ENCODE results near the gene CASK.

CASK gene

GRCh38 chrX:41502004-41502403 lies 421.4 kb downstream of the CASK start:
- DNase-seq: no peak

DNA sequence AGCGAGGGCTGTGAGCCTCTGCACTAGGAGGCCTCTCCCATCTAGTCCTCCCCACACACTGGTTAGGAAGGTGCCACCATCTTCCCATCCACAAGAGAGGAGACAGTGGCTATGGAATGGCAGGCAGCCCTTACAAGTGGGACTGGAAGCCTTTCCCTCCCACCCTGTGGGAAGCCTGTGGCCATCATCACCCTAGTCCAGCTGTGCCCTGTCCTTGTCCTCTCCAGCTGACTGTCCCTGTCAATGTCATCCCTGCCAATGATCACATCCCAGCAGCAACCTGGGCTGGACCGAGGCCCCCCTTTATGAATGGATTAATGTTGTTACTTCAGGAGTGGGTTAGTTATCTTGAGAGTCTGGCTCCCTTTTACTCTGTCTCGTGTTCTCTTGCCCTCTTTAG lies 423.4 kb downstream of the CASK start:
- DNase-seq: no peak

GRCh38 chrX:41499195-41499594 lies 424.2 kb downstream of the CASK start:
- DNase-seq: no peak

DNA sequence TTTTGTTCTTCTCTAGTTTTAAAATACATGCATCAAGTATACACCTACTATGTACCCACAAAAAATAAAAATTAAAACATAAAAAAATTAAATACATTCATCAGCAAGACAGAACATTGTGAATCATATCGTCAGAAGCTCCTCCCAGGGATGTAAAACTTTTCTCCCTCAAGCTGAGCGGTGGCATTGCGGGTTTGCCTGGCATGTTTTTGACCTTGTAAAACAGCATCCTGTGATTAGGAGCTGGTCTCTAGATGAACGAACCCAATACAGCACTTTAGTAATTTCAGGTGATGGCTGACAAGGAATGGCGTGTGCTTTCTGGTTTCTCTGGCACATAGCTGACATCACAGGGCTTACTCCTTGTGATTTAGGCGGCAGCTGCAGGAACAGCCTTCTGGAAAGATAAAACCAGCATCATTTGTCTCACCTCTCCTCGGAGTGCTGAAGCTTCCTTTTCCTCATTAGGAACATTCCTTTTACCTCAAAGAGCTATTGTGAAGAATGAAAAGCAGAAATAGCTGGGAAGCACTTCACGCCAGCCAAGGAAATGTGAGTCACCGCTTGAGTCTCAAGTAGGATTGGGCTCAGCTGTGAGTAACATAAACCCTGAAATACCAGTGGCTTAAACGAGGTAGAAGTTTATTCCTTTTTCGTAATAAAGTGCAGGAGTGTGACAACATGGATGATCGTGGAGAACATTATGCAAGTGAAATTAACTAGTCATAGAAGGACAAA lies 431.9 kb downstream of the CASK start:
- no peak for DNase-seq

GRCh38 chrX:41490446-41490845 lies 432.9 kb downstream of the CASK start:
- no peak for DNase-seq

DNA sequence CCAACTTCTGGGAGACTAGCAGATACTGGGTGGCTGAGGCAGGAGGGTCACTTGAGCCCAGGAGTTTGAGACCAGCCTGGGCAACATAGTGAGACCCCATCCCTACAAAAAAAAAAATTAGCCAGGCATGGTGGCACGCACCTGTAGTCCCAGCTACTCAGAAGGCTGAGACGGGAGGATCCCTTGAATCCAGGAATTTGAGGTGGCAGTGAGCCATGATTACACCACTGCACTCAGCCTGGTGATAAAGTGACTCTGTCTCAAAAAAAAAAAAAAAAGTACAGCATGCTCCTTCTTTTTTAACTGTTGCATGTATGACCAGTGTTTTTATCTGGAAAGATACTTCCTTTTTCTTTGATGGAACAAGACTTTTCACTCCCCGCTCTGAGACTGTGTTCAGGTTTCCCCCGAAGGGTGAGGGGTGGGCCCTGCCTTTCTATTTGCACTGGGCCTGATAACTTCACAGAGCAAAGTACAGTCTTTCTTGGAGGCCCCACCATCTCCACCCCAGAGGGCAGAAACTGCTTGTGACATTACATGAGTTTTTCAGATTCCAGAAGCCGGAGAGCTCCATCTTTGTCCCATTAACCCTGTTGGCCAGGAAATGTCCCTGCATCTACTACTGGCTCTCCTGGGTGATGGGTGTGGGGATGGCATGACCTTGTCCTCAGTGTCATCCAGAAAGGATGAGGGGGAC lies 441.1 kb downstream of the CASK start:
- no peak for DNase-seq

DNA sequence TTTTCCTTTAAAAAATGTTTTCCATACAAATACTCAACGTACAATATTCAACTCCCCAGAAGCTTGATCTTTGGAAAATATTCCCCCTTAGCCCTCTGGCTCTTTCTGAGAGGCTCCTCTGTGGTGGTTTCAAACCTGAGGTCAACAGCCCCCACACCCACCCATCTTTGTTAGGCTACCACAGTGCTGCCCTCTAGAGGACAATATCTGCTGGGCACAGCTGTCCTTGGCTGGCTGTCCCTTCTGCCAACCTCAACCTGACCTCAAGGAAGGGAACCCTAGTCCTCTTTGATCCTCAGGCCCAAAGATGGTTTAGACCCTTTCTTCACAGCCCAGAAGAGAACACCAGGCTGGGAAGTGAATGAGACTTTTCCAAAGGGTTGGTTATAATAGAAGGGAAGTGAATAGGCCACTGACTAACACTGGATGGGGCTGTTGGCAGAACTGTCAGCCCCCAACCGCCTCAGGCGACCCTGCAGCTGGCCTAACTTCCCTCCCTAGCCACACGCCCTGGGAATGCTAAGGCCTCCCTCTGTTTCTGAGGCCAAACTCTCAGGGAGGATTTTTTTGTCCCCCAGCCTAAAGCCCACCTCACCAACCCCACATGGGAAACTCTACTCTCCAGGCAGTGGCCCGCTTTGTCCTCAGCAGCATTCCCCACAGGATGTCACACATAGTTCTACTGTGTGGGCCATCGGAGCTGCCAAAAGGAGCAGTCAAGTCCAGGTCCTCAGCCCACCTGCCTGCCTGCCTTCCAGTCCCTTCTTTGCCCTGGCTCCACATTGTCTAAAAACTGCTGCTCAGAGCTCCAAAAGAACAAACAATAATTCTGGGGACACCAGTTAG lies 441.9 kb downstream of the CASK start:
- no peak for DNase-seq

GRCh38 chrX:41480508-41481260 lies 442.7 kb downstream of the CASK start:
- no peak for DNase-seq

GRCh38 chrX:41478381-41478911 lies 444.9 kb downstream of the CASK start:
- DNase-seq: no peak

DNA sequence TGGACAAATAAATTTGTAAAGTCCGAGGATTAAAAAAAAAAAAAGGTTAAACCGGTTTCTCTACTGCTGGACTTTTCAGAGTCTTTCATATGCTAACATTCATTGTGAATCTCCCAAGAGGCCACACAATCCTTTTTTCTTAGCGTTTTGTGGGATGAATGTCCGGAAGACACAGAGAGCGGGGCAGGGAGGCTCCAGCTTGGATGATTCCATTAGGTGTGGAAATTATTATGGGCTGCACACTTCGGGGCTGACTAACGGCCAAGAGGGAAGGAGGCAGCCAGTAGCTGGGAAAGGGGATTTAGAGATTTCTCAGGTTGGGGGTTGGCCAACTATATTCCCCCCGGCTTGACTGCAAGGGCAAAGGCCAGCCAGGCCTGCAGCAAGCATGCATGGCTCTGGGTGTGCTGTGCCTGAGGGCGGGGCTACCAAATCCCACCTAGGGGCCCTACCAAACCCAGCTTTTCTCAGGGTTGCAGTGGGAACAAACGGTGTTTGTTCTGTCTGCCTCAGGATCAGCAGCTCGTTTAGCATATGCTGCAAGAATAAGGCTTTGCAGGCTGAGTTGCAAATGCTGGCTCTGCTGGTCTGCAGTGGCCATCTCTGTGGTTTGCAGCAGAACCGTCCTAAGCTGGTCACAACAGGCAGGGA lies 447.6 kb downstream of the CASK start:
- DNase-seq: no peak

GRCh38 chrX:41475191-41475590 lies 448.2 kb downstream of the CASK start:
- no peak for DNase-seq

DNA sequence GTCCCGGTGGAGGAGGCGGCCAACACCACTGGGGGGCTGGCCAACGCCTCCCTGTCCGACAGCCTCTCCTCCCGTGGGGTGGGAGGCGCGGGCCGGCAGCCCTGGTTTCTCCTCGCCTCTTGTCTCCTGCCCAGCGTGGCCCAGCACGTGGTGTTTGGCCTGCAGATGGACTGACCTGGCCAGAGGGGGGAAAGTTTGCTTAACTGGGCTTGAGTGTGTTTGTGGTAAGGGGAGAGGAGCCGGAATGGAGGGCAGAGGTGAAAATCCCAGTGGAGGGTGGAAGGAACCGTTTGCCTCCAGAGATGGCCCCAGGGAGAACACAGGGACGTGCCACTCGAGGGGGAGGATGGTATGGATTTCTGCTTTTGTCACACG lies 448.6 kb downstream of the CASK start:
- no peak for DNase-seq

DNA sequence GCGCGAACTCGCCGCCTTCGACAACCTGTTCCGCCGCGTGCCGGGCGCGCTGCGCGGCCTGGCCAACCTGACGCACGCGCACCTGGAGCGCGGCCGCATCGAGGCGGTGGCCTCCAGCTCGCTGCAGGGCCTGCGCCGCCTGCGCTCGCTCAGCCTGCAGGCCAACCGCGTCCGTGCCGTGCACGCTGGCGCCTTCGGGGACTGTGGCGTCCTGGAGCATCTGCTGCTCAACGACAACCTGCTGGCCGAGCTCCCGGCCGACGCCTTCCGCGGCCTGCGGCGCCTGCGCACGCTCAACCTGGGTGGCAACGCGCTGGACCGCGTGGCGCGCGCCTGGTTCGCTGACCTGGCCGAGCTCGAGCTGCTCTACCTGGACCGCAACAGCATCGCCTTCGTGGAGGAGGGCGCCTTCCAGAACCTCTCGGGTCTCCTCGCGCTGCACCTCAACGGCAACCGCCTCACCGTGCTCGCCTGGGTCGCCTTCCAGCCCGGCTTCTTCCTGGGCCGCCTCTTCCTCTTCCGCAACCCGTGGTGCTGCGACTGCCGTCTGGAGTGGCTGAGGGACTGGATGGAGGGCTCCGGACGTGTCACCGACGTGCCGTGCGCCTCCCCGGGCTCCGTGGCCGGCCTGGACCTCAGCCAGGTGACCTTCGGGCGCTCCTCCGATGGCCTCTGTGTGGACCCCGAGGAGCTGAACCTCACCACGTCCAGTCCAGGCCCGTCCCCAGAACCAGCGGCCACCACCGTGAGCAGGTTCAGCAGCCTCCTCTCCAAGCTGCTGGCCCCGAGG lies 449.2 kb downstream of the CASK start:
- DNase-seq: no peak

GRCh38 chrX:41472231-41472815 lies 451.0 kb downstream of the CASK start:
- no peak for DNase-seq

GRCh38 chrX:41471786-41472185 lies 451.6 kb downstream of the CASK start:
- no peak for DNase-seq

- no peak for DNase-seq
These were observed 452.6 kb downstream of the CASK start for GRCh38 chrX:41470706-41471105.

DNA sequence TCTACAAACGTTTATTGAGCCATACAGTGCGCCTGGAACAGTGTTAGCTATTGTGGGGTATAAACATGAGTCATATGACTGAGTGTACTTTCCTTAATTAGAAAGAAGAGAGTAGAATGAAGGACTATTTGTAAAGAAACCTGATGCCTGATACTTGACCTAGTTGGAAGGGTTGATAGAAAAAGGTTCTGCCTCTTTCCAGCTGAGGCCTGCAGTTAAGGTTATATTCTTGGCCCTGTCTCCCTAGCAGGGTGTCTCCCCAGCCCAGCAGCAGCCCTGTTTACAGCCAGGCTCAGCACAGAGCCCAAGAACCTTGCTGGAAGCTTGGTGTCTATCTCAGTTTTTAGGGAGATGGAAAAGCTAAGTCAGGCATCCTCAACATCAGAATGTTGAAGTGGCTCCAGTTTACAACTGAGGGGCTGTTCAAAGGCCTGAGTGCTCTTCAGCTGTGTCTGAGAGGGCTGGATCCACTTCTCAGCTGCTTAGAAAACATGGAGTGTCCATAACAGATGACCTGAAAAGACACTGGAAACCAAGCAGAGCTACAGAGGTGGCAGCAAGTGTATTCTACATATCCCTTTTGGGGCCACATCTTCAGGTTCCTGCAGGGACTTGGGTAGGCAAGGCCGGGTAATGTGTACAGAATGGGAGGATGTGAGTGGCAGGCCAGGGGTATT lies 454.6 kb downstream of the CASK start:
- no peak for DNase-seq

All from DMS 273 treated with DMSO at 0.1 percent for 48 hours (cell line).